GM12874 (cell line): ENCODE measurements around the gene MIR17HG.

ENCODE experiments used
- CTCF ChIP-seq: IDR thresholded peaks from 2 replicates; pipeline ENCODE4 v1.5.1; 2011; ENCODE audit warnings: low read depth, mild to moderate bottlenecking, control low read depth, low read length, moderate library complexity; ENCODE audit not compliant: insufficient read depth

MIR17HG gene

DNA sequence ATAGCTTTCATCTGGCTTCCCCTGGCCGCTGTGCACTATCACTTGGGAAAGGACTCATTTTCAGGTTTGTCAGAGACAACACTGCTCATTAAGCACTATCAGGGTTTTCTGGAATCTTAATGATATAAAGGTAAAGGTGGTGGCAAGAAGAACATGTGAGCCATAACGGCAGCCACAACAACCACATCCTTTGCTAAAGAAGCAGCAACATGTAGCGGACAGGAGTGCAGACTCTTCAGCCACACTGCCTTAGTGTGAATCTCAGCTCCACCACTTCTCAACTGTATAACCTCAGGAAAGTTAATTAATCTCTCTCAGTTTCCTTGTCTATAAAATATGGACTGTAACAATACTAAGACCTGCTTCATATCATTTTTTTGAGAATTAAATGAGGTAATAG, 24.1 kb upstream of the MIR17HG start:
- TF ChIP-seq CTCF, result no peak

GRCh38 chr13:91326146-91326545, 21.3 kb upstream of the MIR17HG start:
- no peak for TF ChIP-seq CTCF

GRCh38 chr13:91328726-91329125, 18.8 kb upstream of the MIR17HG start:
- no peak for TF ChIP-seq CTCF

DNA sequence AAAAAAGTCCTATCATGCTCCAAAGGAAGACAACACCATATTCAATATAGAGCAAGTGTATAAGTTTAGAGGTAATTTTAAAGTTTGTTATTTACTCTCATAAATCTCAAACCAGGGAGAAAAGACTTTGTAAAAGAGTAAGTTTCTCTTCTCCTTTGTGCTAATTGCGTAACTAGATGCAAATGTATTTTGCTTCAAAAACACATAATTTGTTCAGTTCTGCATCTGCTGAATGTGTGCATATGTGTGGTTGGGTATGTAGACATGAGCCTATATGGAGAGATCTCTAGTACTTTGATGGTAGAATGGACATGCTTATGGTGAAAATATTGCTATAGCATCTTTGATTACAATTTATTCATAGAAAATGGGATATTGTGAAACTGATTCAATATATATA, 17.8 kb upstream of the MIR17HG start:
- no peak for TF ChIP-seq CTCF

GRCh38 chr13:91331047-91331915, 16.2 kb upstream of the MIR17HG start:
- TF ChIP-seq CTCF, result no peak

DNA sequence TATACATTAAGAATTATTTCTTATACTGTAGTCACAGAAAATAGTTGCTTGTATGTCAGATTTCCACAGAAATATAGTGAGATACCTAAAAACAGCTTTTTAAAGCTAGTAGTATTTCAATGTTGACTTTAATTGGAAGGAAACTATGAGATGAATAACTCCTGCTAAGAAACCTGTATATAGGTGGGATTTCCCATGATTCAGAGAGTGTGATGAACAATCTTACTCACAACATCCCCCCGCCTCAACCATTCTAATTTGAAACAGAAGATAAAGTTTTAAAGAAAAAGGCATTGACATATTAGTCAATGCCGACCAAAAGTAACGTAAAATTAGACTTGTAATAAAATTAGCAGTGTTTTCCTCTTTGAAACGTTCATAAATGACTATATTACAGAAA, 1.4 kb upstream of the MIR17HG start:
- no peak for TF ChIP-seq CTCF

DNA sequence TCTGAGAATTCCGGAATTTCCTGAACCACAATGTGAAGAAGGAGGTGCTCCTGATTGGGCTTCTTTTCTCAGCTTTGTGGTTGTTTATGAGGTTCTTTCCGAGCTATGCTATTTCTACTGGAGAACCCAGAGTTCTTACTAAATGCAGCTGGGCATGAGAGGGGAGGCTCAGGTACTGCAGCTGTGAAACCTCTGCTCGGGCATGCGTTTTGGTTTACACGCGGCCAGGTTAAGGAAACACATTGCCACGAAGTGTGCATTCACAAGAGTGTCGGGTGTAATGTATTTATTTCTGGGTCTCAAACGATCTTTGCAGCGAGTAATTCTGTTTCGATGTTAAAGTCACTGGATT, 661 bp upstream of the MIR17HG start:
- no peak for TF ChIP-seq CTCF
